HL-60 (cell line): ENCODE results near the gene NUPR2.
"Not testable (repeated sequence)": the region's sequence is repeated elsewhere in the genome, so short reads cannot be mapped to it uniquely, and the experiment has no call there.

Source experiments
- DNase-seq, 2 experiments: peaks; one replicate each; pipeline ENCODE4 v3.0.0-alpha.2; 2010 to 2020; ENCODE audit warnings: low read depth in 1 of 2, low spot score in 1 of 2
- H3K27ac ChIP-seq: fragments of 250-450 bp; sonication (Bioruptor Pico); replicated peaks from 2 replicates; pipeline ENCODE4 v1.5.1; 2020; ENCODE audit warnings: mild to moderate bottlenecking, moderate library complexity
- H3K27me3 ChIP-seq: fragments of 250-450 bp; sonication (Bioruptor Pico); 2 replicates; pipeline ENCODE4 v1.5.1; 2021; ENCODE audit warnings: mild to moderate bottlenecking, moderate library complexity; ENCODE audit not compliant: insufficient read depth, poor library complexity, severe bottlenecking
- H3K4me3 ChIP-seq: replicated peaks from 2 replicates; pipeline ENCODE4 v1.5.1; 2011; ENCODE audit warnings: mild to moderate bottlenecking, control low read depth, low read length; ENCODE audit not compliant: insufficient read depth
- GABPA ChIP-seq: IDR thresholded peaks from 2 replicates; pipeline ENCODE4 v1.6.1; 2012; ENCODE audit warnings: low read depth
- POLR2AphosphoS5 ChIP-seq: IDR thresholded peaks from 2 replicates; pipeline ENCODE4 v1.6.1; 2012; ENCODE audit warnings: low read depth
- SPI1 ChIP-seq: IDR thresholded peaks from 2 replicates; pipeline ENCODE4 v1.6.1; 2012; ENCODE audit warnings: low read depth, mild to moderate bottlenecking, borderline replicate concordance
- TF ChIP-seq, protein P1 (sequence below): IDR thresholded peaks from one replicate; pipeline ENCODE4 v1.5.1; 2011; ENCODE audit warnings: low read length, control low read depth, inconsistent platforms; ENCODE audit not compliant: insufficient read depth
- TF ChIP-seq, protein P2 (sequence below): IDR thresholded peaks from 2 replicates; pipeline ENCODE4 v1.6.1; 2012; ENCODE audit warnings: low read depth; ENCODE audit not compliant: insufficient replicate concordance

The NUPR2 gene

GRCh38 chr7:56105508-56105907, 10.7 kb downstream of the NUPR2 start:
- peak; percentile 36; the same call in 1 of the 2 replicates for TF ChIP-seq SPI1
- TF ChIP-seq POLR2AphosphoS5 = no peak
- Histone ChIP-seq H3K4me3 (peak overlapping the region; percentile 93), H3K27ac (peak overlapping the region; percentile 90), H3K27me3 (no peaks in the 10 kb centered on the region)
- DNase-seq = peak; percentile 55 to 70

GRCh38 chr7:56104138-56104537, 12.1 kb downstream of the NUPR2 start:
- DNase-seq, H3K4me3 ChIP-seq, H3K27me3 ChIP-seq, H3K27ac ChIP-seq: not testable (repeated sequence)

GRCh38 chr7:56099653-56100052, 16.6 kb downstream of the NUPR2 start:
- no peak for DNase-seq
- Histone ChIP-seq H3K27ac (no peak overlapping the region), H3K4me3 (no peak overlapping the region), H3K27me3 (no peaks in the 10 kb centered on the region)
- no peak for TF ChIP-seq GABPA
- TF ChIP-seq, protein P1, sequence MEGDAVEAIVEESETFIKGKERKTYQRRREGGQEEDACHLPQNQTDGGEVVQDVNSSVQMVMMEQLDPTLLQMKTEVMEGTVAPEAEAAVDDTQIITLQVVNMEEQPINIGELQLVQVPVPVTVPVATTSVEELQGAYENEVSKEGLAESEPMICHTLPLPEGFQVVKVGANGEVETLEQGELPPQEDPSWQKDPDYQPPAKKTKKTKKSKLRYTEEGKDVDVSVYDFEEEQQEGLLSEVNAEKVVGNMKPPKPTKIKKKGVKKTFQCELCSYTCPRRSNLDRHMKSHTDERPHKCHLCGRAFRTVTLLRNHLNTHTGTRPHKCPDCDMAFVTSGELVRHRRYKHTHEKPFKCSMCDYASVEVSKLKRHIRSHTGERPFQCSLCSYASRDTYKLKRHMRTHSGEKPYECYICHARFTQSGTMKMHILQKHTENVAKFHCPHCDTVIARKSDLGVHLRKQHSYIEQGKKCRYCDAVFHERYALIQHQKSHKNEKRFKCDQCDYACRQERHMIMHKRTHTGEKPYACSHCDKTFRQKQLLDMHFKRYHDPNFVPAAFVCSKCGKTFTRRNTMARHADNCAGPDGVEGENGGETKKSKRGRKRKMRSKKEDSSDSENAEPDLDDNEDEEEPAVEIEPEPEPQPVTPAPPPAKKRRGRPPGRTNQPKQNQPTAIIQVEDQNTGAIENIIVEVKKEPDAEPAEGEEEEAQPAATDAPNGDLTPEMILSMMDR = no peak
- TF ChIP-seq, protein P2, sequence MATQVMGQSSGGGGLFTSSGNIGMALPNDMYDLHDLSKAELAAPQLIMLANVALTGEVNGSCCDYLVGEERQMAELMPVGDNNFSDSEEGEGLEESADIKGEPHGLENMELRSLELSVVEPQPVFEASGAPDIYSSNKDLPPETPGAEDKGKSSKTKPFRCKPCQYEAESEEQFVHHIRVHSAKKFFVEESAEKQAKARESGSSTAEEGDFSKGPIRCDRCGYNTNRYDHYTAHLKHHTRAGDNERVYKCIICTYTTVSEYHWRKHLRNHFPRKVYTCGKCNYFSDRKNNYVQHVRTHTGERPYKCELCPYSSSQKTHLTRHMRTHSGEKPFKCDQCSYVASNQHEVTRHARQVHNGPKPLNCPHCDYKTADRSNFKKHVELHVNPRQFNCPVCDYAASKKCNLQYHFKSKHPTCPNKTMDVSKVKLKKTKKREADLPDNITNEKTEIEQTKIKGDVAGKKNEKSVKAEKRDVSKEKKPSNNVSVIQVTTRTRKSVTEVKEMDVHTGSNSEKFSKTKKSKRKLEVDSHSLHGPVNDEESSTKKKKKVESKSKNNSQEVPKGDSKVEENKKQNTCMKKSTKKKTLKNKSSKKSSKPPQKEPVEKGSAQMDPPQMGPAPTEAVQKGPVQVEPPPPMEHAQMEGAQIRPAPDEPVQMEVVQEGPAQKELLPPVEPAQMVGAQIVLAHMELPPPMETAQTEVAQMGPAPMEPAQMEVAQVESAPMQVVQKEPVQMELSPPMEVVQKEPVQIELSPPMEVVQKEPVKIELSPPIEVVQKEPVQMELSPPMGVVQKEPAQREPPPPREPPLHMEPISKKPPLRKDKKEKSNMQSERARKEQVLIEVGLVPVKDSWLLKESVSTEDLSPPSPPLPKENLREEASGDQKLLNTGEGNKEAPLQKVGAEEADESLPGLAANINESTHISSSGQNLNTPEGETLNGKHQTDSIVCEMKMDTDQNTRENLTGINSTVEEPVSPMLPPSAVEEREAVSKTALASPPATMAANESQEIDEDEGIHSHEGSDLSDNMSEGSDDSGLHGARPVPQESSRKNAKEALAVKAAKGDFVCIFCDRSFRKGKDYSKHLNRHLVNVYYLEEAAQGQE = no peak
- no peak for TF ChIP-seq SPI1
- no peak; the same call in 1 of the 2 replicates for TF ChIP-seq POLR2AphosphoS5

GRCh38 chr7:56098187-56099008, 17.8 kb downstream of the NUPR2 start:
- DNase-seq, H3K27me3 ChIP-seq, H3K27ac ChIP-seq, H3K4me3 ChIP-seq: not testable (repeated sequence)
- TF ChIP-seq POLR2AphosphoS5 = 0 out of 2 replicates have a peak, but pooled peaks have one; percentile 14

GRCh38 chr7:56097700-56098099, 18.5 kb downstream of the NUPR2 start:
- DNase-seq = no peak
- Histone ChIP-seq H3K27me3 (no peaks in the 10 kb centered on the region), H3K27ac (no peak overlapping the region), H3K4me3 (no peak overlapping the region)
- TF ChIP-seq SPI1 = no peak; the same call in 1 of the 2 replicates
- TF ChIP-seq POLR2AphosphoS5 = no peak
- TF ChIP-seq GABPA = no peak
- TF ChIP-seq, protein P2 = no peak
- TF ChIP-seq, protein P1 = no peak
